ENCODE data around the gene EIF2D.
A peak's percentile ranks its signal among the peaks of the same experiment; 100 is the strongest.
"Not testable (repeated sequence)": the region's sequence is repeated elsewhere in the genome, so short reads cannot be mapped to it uniquely, and the experiment has no call there.

The EIF2D gene

GRCh38 chr1:206612129-206612876, at the start of gene EIF2D:
EIF2D (minus strand) TSS chr1:206612465; CDS start chr1:206612342, 123 bp downstream.
- peak; percentile 87 for DNase-seq (ENCODE audit: low read depth, low spot score)

- DNase-seq (ENCODE audit: low read depth, low spot score) = no peak
Measured at GRCh38 chr1:206661161-206661820, 49.0 kb upstream of the EIF2D start.

- no peak for DNase-seq (ENCODE audit: low read depth, low spot score)
Measured at GRCh38 chr1:206660136-206660535, 47.9 kb upstream of the EIF2D start.

- no peak for DNase-seq (ENCODE audit: low read depth, low spot score)
Measured at GRCh38 chr1:206658981-206659273, 46.7 kb upstream of the EIF2D start.

- peak; percentile 21 for DNase-seq (ENCODE audit: low read depth, low spot score)
Measured at GRCh38 chr1:206658264-206658980, 46.2 kb upstream of the EIF2D start.

GRCh38 chr1:206657751-206658150, 45.5 kb upstream of the EIF2D start:
- DNase-seq (ENCODE audit: low read depth, low spot score) = no peak

GRCh38 chr1:206656936-206657335, 44.7 kb upstream of the EIF2D start:
- no peak for DNase-seq (ENCODE audit: low read depth, low spot score)

GRCh38 chr1:206655471-206655882, 43.2 kb upstream of the EIF2D start:
- no peak for DNase-seq (ENCODE audit: low read depth, low spot score)

- DNase-seq (ENCODE audit: low read depth, low spot score) = no peak
Measured at GRCh38 chr1:206654828-206655227, 42.6 kb upstream of the EIF2D start.

- DNase-seq (ENCODE audit: low read depth, low spot score) = no peak
Measured at GRCh38 chr1:206653715-206654459, 41.6 kb upstream of the EIF2D start.

GRCh38 chr1:206651958-206652890, 40.0 kb upstream of the EIF2D start:
- no peak for DNase-seq (ENCODE audit: low read depth, low spot score)

- DNase-seq (ENCODE audit: low read depth, low spot score) = no peak
Measured at GRCh38 chr1:206651014-206651413, 38.7 kb upstream of the EIF2D start.

GRCh38 chr1:206649261-206649921, 37.1 kb upstream of the EIF2D start:
- DNase-seq (ENCODE audit: low read depth, low spot score) = no peak

GRCh38 chr1:206647224-206647623, 35.0 kb upstream of the EIF2D start:
- DNase-seq (ENCODE audit: low read depth, low spot score) = no peak

GRCh38 chr1:206646504-206646903, 34.2 kb upstream of the EIF2D start:
- DNase-seq (ENCODE audit: low read depth, low spot score) = no peak

- DNase-seq (ENCODE audit: low read depth, low spot score) = no peak
Measured at GRCh38 chr1:206643118-206643698, 30.9 kb upstream of the EIF2D start.

- not testable (repeated sequence) for DNase-seq (ENCODE audit: low read depth, low spot score)
Measured at GRCh38 chr1:206642074-206642473, 29.8 kb upstream of the EIF2D start.

GRCh38 chr1:206637605-206638004, 25.3 kb upstream of the EIF2D start:
- no peak for DNase-seq (ENCODE audit: low read depth, low spot score)

- DNase-seq (ENCODE audit: low read depth, low spot score) = no peak
Measured at GRCh38 chr1:206636671-206637070, 24.4 kb upstream of the EIF2D start.

- DNase-seq (ENCODE audit: low read depth, low spot score) = no peak
Measured at GRCh38 chr1:206635978-206636345, 23.7 kb upstream of the EIF2D start.
